ENCODE results near the gene EDAR. TPM values are rescaled to one million over a fixed set of nuclear protein-coding genes. Genes with fewer than 3 reads are reported as not detected.

The EDAR gene
- total RNA-seq, 1 donor from 2014 or later = not detected

- Mint-ChIP-seq H3K27ac (ENCODE audit: unreplicated experiment) (peak overlapping the region; percentile 20), H3K27me3 (ENCODE audit: low read depth) (peaks cover 2% of the 10 kb centered on the region), H3K36me3 (ENCODE audit: low read depth) (no peaks in the 10 kb centered on the region), H3K4me3 (no peak overlapping the region), H3K9me3 (no peaks in the 10 kb centered on the region), H3K4me1 (peaks cover 10% of the 10 kb centered on the region)
- no peak for DNase-seq (ENCODE audit: low read depth, low spot score)
- no peak for TF ChIP-seq CTCF (conservative IDR thresholded peaks at IDR 0.05)
Measured at GRCh38 chr2:108935271-108935741, 53.7 kb downstream of the EDAR start.

GRCh38 chr2:108934583-108935245, 54.3 kb downstream of the EDAR start:
- TF ChIP-seq CTCF (conservative IDR thresholded peaks at IDR 0.05) = no peak
- no peak for DNase-seq (ENCODE audit: low read depth, low spot score)
- Mint-ChIP-seq H3K36me3 (ENCODE audit: low read depth) (no peaks in the 10 kb centered on the region), H3K9me3 (no peaks in the 10 kb centered on the region), H3K27me3 (ENCODE audit: low read depth) (peaks cover 2% of the 10 kb centered on the region), H3K4me1 (peaks cover 10% of the 10 kb centered on the region), H3K27ac (ENCODE audit: unreplicated experiment) (no peak overlapping the region), H3K4me3 (no peak overlapping the region)

DNA sequence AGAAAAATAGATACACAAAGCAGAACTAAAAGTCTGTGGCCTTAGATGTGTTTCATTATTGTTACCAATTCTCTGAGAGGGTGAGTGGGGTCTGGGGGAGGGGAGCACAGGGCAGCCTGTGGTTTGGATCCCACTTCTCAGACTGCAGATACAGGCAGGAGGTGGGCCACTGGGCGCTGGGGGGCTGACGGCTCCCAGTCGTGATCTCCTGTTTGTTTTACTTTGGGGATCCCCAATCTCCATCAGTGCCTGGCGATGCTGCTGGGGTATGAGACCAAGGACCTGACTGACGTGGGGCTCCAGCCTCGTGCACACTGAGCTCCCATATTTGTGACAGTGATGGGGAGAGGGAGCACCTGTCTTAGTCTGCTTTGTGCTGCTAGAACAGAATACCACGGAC, 54.9 kb downstream of the EDAR start:
- Mint-ChIP-seq H3K9me3 (no peaks in the 10 kb centered on the region), H3K27ac (ENCODE audit: unreplicated experiment) (no peak overlapping the region), H3K27me3 (ENCODE audit: low read depth) (peaks cover 2% of the 10 kb centered on the region), H3K4me3 (no peak overlapping the region), H3K4me1 (peaks cover 10% of the 10 kb centered on the region), H3K36me3 (ENCODE audit: low read depth) (no peaks in the 10 kb centered on the region)
- no peak for DNase-seq (ENCODE audit: low read depth, low spot score)
- no peak for TF ChIP-seq CTCF (conservative IDR thresholded peaks at IDR 0.05)

- peaks cover 10% of the 10 kb centered on the region for H3K4me1 Mint-ChIP-seq
Measured at GRCh38 chr2:108933691-108934117, 55.3 kb downstream of the EDAR start.

GRCh38 chr2:108932736-108933332, 56.2 kb downstream of the EDAR start:
- peaks cover 2% of the 10 kb centered on the region for H3K27me3 Mint-ChIP-seq (ENCODE audit: low read depth)
- H3K9me3 Mint-ChIP-seq = no peaks in the 10 kb centered on the region
- no peak overlapping the region for H3K4me3 Mint-ChIP-seq
- TF ChIP-seq CTCF (conservative IDR thresholded peaks at IDR 0.05) = no peak
- H3K36me3 Mint-ChIP-seq (ENCODE audit: low read depth) = no peaks in the 10 kb centered on the region
- no peak overlapping the region for H3K27ac Mint-ChIP-seq (ENCODE audit: unreplicated experiment)
- DNase-seq (ENCODE audit: low read depth, low spot score) = no peak
- H3K4me1 Mint-ChIP-seq = peaks cover 10% of the 10 kb centered on the region

More at GRCh38 chr2:108933691-108934117, 55.3 kb downstream of the EDAR start:
- Mint-ChIP-seq H3K36me3 (ENCODE audit: low read depth) (no peaks in the 10 kb centered on the region), H3K9me3 (no peaks in the 10 kb centered on the region), H3K4me3 (no peak overlapping the region), H3K27ac (ENCODE audit: unreplicated experiment) (no peak overlapping the region), H3K27me3 (ENCODE audit: low read depth) (peaks cover 2% of the 10 kb centered on the region)
- no peak for DNase-seq (ENCODE audit: low read depth, low spot score)
- TF ChIP-seq CTCF (conservative IDR thresholded peaks at IDR 0.05) = no peak

Measured in neural crest cell (in vitro differentiated cells).